H9 (cell line): ENCODE data around the gene NLE1. TPM values are rescaled to one million over a fixed set of nuclear protein-coding genes. Genes with fewer than 3 reads are reported as not detected.

Source experiments
- DNase-seq: peaks from one replicate; pipeline ENCODE4 v3.0.0-alpha.2; 2017
- H2AFZ ChIP-seq: one replicate; pipeline ENCODE4 v1.6.1; 2013; ENCODE audit warnings: mild to moderate bottlenecking, low read length, control low read depth, moderate library complexity
- H2AK5ac ChIP-seq: 2 replicates; pipeline ENCODE4 v1.6.1; 2013; ENCODE audit warnings: low read length, control low read depth, mixed read lengths; ENCODE audit not compliant: insufficient read length
- H2BK120ac ChIP-seq: one replicate; pipeline ENCODE4 v1.6.1; 2013; ENCODE audit warnings: low read depth, mild to moderate bottlenecking, low read length, control low read depth, inconsistent platforms; ENCODE audit not compliant: poor library complexity, severe bottlenecking
- H2BK12ac ChIP-seq: 2 replicates; pipeline ENCODE4 v1.6.1; 2013; ENCODE audit warnings: low read length, control low read depth, mixed read lengths, low read depth; ENCODE audit not compliant: insufficient read length
- H2BK15ac ChIP-seq: 2 replicates; pipeline ENCODE4 v1.6.1; 2013; ENCODE audit warnings: low read depth, low read length, control low read depth
- H2BK20ac ChIP-seq: one replicate; pipeline ENCODE4 v1.6.1; 2013; ENCODE audit warnings: low read depth, mild to moderate bottlenecking, low read length, control low read depth, inconsistent platforms; ENCODE audit not compliant: poor library complexity, severe bottlenecking
- H2BK5ac ChIP-seq: 2 replicates; pipeline ENCODE4 v1.6.1; 2013; ENCODE audit warnings: low read length, control low read depth, mixed read lengths; ENCODE audit not compliant: insufficient read length
- H3K14ac ChIP-seq: 2 replicates; pipeline ENCODE4 v1.6.1; 2013; ENCODE audit warnings: low read length, control low read depth; ENCODE audit not compliant: insufficient read depth
- H3K18ac ChIP-seq: 2 replicates; pipeline ENCODE4 v1.6.1; 2013; ENCODE audit warnings: low read depth, mild to moderate bottlenecking, mixed read lengths, low read length, control low read depth; ENCODE audit not compliant: insufficient read length
- H3K23ac ChIP-seq: 2 replicates; pipeline ENCODE4 v1.6.1; 2013; ENCODE audit warnings: low read length, control low read depth, mixed read lengths, low read depth; ENCODE audit not compliant: insufficient read length
- H3K23me2 ChIP-seq: 2 replicates; pipeline ENCODE4 v1.6.1; 2013; ENCODE audit warnings: low read depth, mild to moderate bottlenecking, mixed read lengths, low read length, control low read depth; ENCODE audit not compliant: insufficient read length, poor library complexity, severe bottlenecking
- H3K27ac ChIP-seq: 2 replicates; pipeline ENCODE4 v1.5.1; 2013; ENCODE audit warnings: low read length, control low read depth, mixed read lengths, low read depth; ENCODE audit not compliant: insufficient read length
- H3K27me3 ChIP-seq: 2 replicates; pipeline ENCODE4 v1.6.1; 2013; ENCODE audit warnings: low read length, control low read depth, inconsistent platforms; ENCODE audit not compliant: insufficient read depth
- H3K4ac ChIP-seq: 2 replicates; pipeline ENCODE4 v1.6.1; 2013; ENCODE audit warnings: low read depth, mild to moderate bottlenecking, control low read depth, inconsistent platforms, low read length, moderate library complexity
- H3K4me1 ChIP-seq: 2 replicates; pipeline ENCODE4 v1.6.1; 2013; ENCODE audit warnings: low read length, control low read depth, inconsistent platforms; ENCODE audit not compliant: insufficient read depth
- H3K4me2 ChIP-seq: 2 replicates; pipeline ENCODE4 v1.6.1; 2013; ENCODE audit warnings: low read length, control low read depth, mixed read lengths; ENCODE audit not compliant: insufficient read length, insufficient read depth
- H3K56ac ChIP-seq: 2 replicates; pipeline ENCODE4 v1.6.1; 2013; ENCODE audit warnings: low read depth, mild to moderate bottlenecking, mixed read lengths, low read length, control low read depth; ENCODE audit not compliant: insufficient read length
- H3K79me1 ChIP-seq: 2 replicates; pipeline ENCODE4 v1.6.1; 2013; ENCODE audit warnings: low read depth, mild to moderate bottlenecking, moderate library complexity, low read length, control low read depth, inconsistent platforms; ENCODE audit not compliant: insufficient read depth, poor library complexity, severe bottlenecking
- H3K79me2 ChIP-seq: 2 replicates; pipeline ENCODE4 v1.6.1; 2013; ENCODE audit warnings: low read length, control low read depth, inconsistent platforms; ENCODE audit not compliant: insufficient read depth
- H3K9ac ChIP-seq: 2 replicates; pipeline ENCODE4 v1.6.1; 2013; ENCODE audit warnings: low read length, control low read depth, mixed read lengths; ENCODE audit not compliant: insufficient read length; ENCODE audit errors: extremely low read depth
- H3K9me3 ChIP-seq: one replicate; pipeline ENCODE4 v1.6.1; 2013; ENCODE audit warnings: low read depth, low read length, inconsistent platforms; ENCODE audit not compliant: control insufficient read depth
- H3T11ph ChIP-seq: one replicate; pipeline ENCODE4 v1.6.1; 2013; ENCODE audit warnings: mild to moderate bottlenecking, low read length, control low read depth, inconsistent platforms
- H4K20me1 ChIP-seq: one replicate; pipeline ENCODE4 v1.6.1; 2013; ENCODE audit not compliant: control insufficient read depth, insufficient read length, insufficient read depth
- H4K5ac ChIP-seq: 2 replicates; pipeline ENCODE4 v1.6.1; 2013; ENCODE audit warnings: low read depth, mild to moderate bottlenecking, mixed read lengths, low read length, control low read depth; ENCODE audit not compliant: insufficient read length
- H4K8ac ChIP-seq: replicated peaks from 2 replicates; pipeline ENCODE4 v1.6.1; 2013; ENCODE audit warnings: low read length, control low read depth, mixed read lengths, low read depth; ENCODE audit not compliant: insufficient read length
- H4K91ac ChIP-seq: 2 replicates; pipeline ENCODE4 v1.6.1; 2013; ENCODE audit warnings: low read depth, mild to moderate bottlenecking, moderate library complexity, mixed read lengths, low read length, control low read depth; ENCODE audit not compliant: insufficient read length
- H3K27ac Mint-ChIP-seq, 3 experiments: 2 replicates in 2 of 3; 3 replicates in 1 of 3; pipeline ENCODE4 v1.8.0; 2020 to 2021; ENCODE audit warnings: mixed read lengths in 3 of 3, mild to moderate bottlenecking in 1 of 3, moderate library complexity in 1 of 3
- H3K27me3 Mint-ChIP-seq: 2 replicates; pipeline ENCODE4 v1.8.0; 2021; ENCODE audit warnings: low read depth, mild to moderate bottlenecking, moderate library complexity, mixed read lengths
- H3K36me3 Mint-ChIP-seq, 3 experiments: 2 replicates in 2 of 3; 3 replicates in 1 of 3; pipeline ENCODE4 v1.8.0; 2020 to 2021; ENCODE audit warnings: low read depth in 3 of 3, mixed read lengths in 3 of 3; ENCODE audit not compliant: insufficient read depth in 1 of 3
- H3K4me1 Mint-ChIP-seq, 2 experiments: 2 replicates each; pipeline ENCODE4 v1.8.0; 2020; ENCODE audit warnings: mixed read lengths in 2 of 2
- H3K4me3 Mint-ChIP-seq, 2 experiments: 2 replicates in 1 of 2; 3 replicates in 1 of 2; pipeline ENCODE4 v1.8.0; 2020 to 2021; ENCODE audit warnings: mild to moderate bottlenecking in 2 of 2, mixed read lengths in 2 of 2, moderate library complexity in 1 of 2
- H3K9me3 Mint-ChIP-seq, 2 experiments: 2 replicates in 1 of 2; 3 replicates in 1 of 2; pipeline ENCODE4 v1.8.0; 2020; ENCODE audit warnings: mild to moderate bottlenecking in 2 of 2, mixed read lengths in 2 of 2, moderate library complexity in 1 of 2
- WGBS: extraction: QIAGEN DNeasy Blood & Tissue Kit; methylation state at CpG from one replicate; pipeline ENCODE4 v1.1.7; 2013; ENCODE audit warnings: missing lambda C conversion rate, low lambda C conversion rate, mixed read lengths; ENCODE audit not compliant: insufficient read length; ENCODE audit errors: extremely low coverage; 5-methylcytosine and 5-hydroxymethylcytosine counted together
- total RNA-seq: library from RNA; stranded (reverse); gene quantifications from 2 replicates; pipeline ENCODE4 v1.2.1, GENCODE V29; 2021
- TF ChIP-seq, protein P1 (sequence below): fragments of 200-600 bp; sonication (generic); conservative IDR thresholded peaks from 3 replicates; pipeline ENCODE4 v1.8.0; 2021; ENCODE audit warnings: antibody characterized with exemption, mild to moderate bottlenecking

The NLE1 gene
- total RNA-seq, 1 experiment from 2014 or later: 43.9 TPM

- H3K27ac ChIP-seq: no peak overlapping the region
- H2BK120ac ChIP-seq: no peak overlapping the region
- DNase-seq: no peak
- H3K27ac Mint-ChIP-seq: no peak overlapping the region
- no peaks in the 10 kb centered on the region for H3K36me3 Mint-ChIP-seq
- no peak overlapping the region for H2BK15ac ChIP-seq
- no peak overlapping the region for H2BK5ac ChIP-seq
- no peak overlapping the region for H3K18ac ChIP-seq
- H3K4ac ChIP-seq: no peak overlapping the region
- no peak overlapping the region for H3K56ac ChIP-seq
- H4K20me1 ChIP-seq: no peaks in the 10 kb centered on the region
- TF ChIP-seq, protein P1, sequence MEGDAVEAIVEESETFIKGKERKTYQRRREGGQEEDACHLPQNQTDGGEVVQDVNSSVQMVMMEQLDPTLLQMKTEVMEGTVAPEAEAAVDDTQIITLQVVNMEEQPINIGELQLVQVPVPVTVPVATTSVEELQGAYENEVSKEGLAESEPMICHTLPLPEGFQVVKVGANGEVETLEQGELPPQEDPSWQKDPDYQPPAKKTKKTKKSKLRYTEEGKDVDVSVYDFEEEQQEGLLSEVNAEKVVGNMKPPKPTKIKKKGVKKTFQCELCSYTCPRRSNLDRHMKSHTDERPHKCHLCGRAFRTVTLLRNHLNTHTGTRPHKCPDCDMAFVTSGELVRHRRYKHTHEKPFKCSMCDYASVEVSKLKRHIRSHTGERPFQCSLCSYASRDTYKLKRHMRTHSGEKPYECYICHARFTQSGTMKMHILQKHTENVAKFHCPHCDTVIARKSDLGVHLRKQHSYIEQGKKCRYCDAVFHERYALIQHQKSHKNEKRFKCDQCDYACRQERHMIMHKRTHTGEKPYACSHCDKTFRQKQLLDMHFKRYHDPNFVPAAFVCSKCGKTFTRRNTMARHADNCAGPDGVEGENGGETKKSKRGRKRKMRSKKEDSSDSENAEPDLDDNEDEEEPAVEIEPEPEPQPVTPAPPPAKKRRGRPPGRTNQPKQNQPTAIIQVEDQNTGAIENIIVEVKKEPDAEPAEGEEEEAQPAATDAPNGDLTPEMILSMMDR: no peak
- no peaks in the 10 kb centered on the region for H3K79me2 ChIP-seq
- H3T11ph ChIP-seq: no peak overlapping the region
- H3K14ac ChIP-seq: no peak overlapping the region
- H4K91ac ChIP-seq: no peak overlapping the region
- no peak overlapping the region for H2BK12ac ChIP-seq
- H2AK5ac ChIP-seq: no peak overlapping the region
- H4K5ac ChIP-seq: no peak overlapping the region
- no peak overlapping the region for H3K9ac ChIP-seq
- no peak overlapping the region for H2AFZ ChIP-seq
- no peaks in the 10 kb centered on the region for H3K27me3 ChIP-seq
- no peaks in the 10 kb centered on the region for H3K79me1 ChIP-seq
- no peak overlapping the region for H3K23ac ChIP-seq
- no peaks in the 10 kb centered on the region for H3K23me2 ChIP-seq
- H3K9me3 Mint-ChIP-seq: no peaks in the 10 kb centered on the region
- H3K4me2 ChIP-seq: no peak overlapping the region
- H2BK20ac ChIP-seq: no peak overlapping the region
- no peak overlapping the region for H3K4me3 Mint-ChIP-seq
- H3K9me3 ChIP-seq: no peaks in the 10 kb centered on the region
- no peak overlapping the region for H4K8ac ChIP-seq
- peaks cover 2% of the 10 kb centered on the region for H3K27me3 Mint-ChIP-seq
- no peaks in the 10 kb centered on the region for H3K4me1 Mint-ChIP-seq
- WGBS: no CpG with 5 or more reads among the region's 7 CpGs
- H3K4me1 ChIP-seq: no peaks in the 10 kb centered on the region; the same call in 1 of the 2 replicates
These were observed 13.1 kb upstream of the NLE1 start for GRCh38 chr17:35155246-35155645.
